GM18505 (cell line): Measurements from ENCODE around the gene DHRS13.
"Not testable (repeated sequence)": the region's sequence is repeated elsewhere in the genome, so short reads cannot be mapped to it uniquely, and the experiment has no call there.

Experiments
- ATAC-seq: cut with Tn5 transposase; IDR thresholded peaks from one replicate; pipeline ENCODE4 v1.9.1; 2021; ENCODE audit not compliant: unreplicated experiment
- POLR2A ChIP-seq: IDR thresholded peaks from 4 replicates; pipeline ENCODE4 v1.6.1; 2011; ENCODE audit warnings: borderline replicate concordance; ENCODE audit not compliant: insufficient read depth, insufficient read length; ENCODE audit errors: extremely low read depth

The DHRS13 gene

GRCh38 chr17:28944862-28945741, 42.2 kb upstream of the DHRS13 start:
- no peak for ATAC-seq
- TF ChIP-seq POLR2A = no peak

- no peak for TF ChIP-seq POLR2A
- ATAC-seq = no peak
Observed at GRCh38 chr17:28944343-28944742, 41.5 kb upstream of the DHRS13 start.

- ATAC-seq = no peak
- TF ChIP-seq POLR2A = no peak
Observed at GRCh38 chr17:28942925-28943324, 40.0 kb upstream of the DHRS13 start.

- no peak for ATAC-seq
- no peak for TF ChIP-seq POLR2A
Observed at GRCh38 chr17:28941251-28941650, 38.4 kb upstream of the DHRS13 start.

GRCh38 chr17:28940675-28941074, 37.8 kb upstream of the DHRS13 start:
- ATAC-seq = no peak
- TF ChIP-seq POLR2A = no peak

- no peak for ATAC-seq
- no peak for TF ChIP-seq POLR2A
Observed at GRCh38 chr17:28940142-28940541, 37.3 kb upstream of the DHRS13 start.

- TF ChIP-seq POLR2A = no peak
- ATAC-seq = no peak
Observed at GRCh38 chr17:28938552-28938951, 35.7 kb upstream of the DHRS13 start.

GRCh38 chr17:28937044-28937729, 34.3 kb upstream of the DHRS13 start:
- no peak for TF ChIP-seq POLR2A
- ATAC-seq = no peak

- no peak for ATAC-seq
- TF ChIP-seq POLR2A = no peak
Observed at GRCh38 chr17:28935744-28936460, 33.0 kb upstream of the DHRS13 start.

GRCh38 chr17:28934508-28934907, 31.6 kb upstream of the DHRS13 start:
- not testable (repeated sequence) for ATAC-seq

GRCh38 chr17:28929787-28930186, 26.9 kb upstream of the DHRS13 start:
- ATAC-seq = no peak
- no peak for TF ChIP-seq POLR2A

- no peak for ATAC-seq
- no peak for TF ChIP-seq POLR2A
Observed at GRCh38 chr17:28928061-28928460, 25.2 kb upstream of the DHRS13 start.

- TF ChIP-seq POLR2A = no peak
- ATAC-seq = no peak
Observed at GRCh38 chr17:28926786-28927185, 23.9 kb upstream of the DHRS13 start.
